Gastrocnemius medialis (tissue), 4 donors: Measurements from ENCODE around the gene PAQR3.

Experiments
- POLR2A ChIP-seq, 2 donors: fragments of 450-650 bp; IDR thresholded peaks; one replicate each; pipeline ENCODE4 v1.6.1; 2017; ENCODE audit warnings: antibody characterized with exemption in 2 of 2, mild to moderate bottlenecking in 2 of 2, moderate library complexity in 2 of 2
- TF ChIP-seq, protein P1 (sequence below), 5 experiments: fragments of 450-650 bp in 3 of 5; fragments of 200-600 bp in 2 of 5; sonication (generic) in 2 of 5; IDR thresholded peaks in 4 of 5; conservative IDR thresholded peaks in 1 of 5; 1 replicate in 4 of 5; 2 replicates in 1 of 5; pipeline ENCODE4 v1.5.1; 2016 to 2019; ENCODE audit warnings: antibody characterized with exemption in 5 of 5, mild to moderate bottlenecking in 3 of 5, moderate library complexity in 3 of 5

DNA sequence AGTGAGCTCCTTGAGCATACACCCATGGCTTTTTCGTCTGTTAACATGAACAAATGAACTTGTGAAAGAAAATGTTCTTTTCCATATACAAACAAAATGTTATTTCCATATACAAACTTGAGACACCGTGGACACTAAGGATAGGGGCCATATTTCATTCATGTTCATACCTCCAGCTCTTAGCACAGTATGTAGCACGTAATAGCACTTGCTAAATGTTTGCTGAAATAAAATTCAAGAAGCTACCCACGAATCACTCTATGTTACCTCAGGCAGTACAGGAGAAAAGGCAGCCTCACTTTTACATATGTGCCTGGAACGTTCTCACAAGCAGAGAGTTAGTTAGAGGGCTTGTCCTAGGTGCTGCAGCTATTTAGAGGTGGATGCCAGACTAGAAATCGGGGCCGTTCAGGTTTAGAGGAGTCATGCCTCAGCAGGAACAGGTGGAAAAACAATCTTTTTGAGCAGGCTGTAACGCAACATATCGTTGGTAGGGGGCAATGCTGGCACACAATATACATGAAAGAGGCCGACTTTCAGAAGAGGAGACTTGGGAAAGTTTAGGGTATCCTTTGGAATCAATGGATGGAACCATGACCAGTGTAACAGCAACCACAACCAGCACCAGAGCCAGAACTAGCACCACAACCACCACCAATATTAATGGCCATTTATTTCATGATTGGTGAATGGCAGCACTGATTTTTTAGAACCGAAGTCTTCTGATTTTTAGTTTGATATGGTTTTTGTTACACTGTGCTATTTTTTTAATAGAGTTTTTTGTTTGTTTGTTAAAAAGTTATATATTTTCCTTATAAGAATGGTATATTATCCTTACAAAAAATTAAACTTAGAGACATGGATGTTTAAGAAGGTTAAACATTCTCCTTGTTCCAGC, 14.8 kb upstream of the PAQR3 start:
- TF ChIP-seq, protein P1, sequence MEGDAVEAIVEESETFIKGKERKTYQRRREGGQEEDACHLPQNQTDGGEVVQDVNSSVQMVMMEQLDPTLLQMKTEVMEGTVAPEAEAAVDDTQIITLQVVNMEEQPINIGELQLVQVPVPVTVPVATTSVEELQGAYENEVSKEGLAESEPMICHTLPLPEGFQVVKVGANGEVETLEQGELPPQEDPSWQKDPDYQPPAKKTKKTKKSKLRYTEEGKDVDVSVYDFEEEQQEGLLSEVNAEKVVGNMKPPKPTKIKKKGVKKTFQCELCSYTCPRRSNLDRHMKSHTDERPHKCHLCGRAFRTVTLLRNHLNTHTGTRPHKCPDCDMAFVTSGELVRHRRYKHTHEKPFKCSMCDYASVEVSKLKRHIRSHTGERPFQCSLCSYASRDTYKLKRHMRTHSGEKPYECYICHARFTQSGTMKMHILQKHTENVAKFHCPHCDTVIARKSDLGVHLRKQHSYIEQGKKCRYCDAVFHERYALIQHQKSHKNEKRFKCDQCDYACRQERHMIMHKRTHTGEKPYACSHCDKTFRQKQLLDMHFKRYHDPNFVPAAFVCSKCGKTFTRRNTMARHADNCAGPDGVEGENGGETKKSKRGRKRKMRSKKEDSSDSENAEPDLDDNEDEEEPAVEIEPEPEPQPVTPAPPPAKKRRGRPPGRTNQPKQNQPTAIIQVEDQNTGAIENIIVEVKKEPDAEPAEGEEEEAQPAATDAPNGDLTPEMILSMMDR (IDR thresholded peaks at IDR 0.05 in 4 of 5, conservative IDR thresholded peaks at IDR 0.05 in 1 of 5) = no peak
- TF ChIP-seq POLR2A (IDR thresholded peaks at IDR 0.05) = no peak
